ENCODE data around the gene LIPT2.
A peak's percentile ranks its signal among the peaks of the same experiment; 100 is the strongest.

LIPT2 gene

DNA sequence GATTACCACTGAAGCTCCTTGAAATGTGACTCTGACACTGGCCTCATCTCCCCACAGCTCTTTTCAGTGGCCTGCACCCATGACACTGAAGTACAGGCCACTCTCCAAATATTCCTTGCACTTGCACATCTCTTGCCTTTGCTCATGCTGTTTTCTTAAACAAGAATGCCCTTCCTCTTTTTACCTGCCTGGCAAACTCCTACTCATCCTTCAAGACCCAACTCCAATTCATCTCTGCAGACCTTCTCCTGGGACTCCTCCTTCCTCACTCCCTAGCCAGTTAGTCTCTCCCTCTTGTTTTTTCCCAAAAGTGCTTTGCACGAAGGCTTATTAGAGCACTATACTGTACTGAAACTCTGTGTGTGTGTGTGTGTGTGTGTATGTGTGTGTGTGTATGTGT, 28.8 kb downstream of the LIPT2 start:
- no peak for DNase-seq (ENCODE audit: low read depth)

DNA sequence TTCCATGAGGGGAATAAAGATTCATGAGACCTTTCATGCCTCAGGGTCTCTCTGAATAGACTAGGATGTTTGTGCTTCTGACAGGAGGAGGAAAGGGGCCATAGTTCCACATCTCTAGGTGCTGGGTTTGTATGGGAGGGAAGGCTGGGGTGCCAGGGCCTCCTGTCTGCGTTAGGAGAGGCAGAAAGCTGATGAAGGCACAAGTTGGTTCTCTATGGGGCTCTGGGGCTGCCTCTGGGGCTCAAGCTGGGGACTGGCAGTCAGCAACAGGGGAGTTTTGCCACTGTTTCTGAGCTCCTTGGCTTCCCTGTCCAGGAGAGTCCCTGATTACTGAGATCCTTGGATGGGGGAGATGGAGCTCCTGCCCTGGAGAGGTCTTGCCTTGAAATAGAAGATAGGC, 30.3 kb downstream of the LIPT2 start:
- DNase-seq (ENCODE audit: low read depth): no peak

DNA sequence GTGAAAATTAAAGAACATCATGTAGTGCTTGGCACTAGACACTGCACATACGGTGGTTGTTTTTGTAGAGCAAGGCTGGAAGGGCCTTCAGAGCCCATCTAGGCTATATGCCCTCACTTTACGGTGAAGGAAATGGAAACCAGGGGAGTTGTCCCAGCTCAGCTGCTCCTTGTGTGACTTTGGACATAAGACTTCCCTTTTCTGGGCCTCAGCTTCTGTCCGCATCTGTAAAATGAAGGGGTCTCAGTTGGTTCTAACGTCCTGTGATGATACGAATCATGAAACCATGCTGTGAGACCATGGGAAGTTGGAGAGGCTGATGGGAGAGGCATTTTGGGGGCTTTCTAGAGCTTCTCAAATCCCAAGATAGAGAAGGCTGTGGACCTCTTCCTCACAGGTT, 30.9 kb downstream of the LIPT2 start:
- no peak for DNase-seq (ENCODE audit: low read depth)

DNA sequence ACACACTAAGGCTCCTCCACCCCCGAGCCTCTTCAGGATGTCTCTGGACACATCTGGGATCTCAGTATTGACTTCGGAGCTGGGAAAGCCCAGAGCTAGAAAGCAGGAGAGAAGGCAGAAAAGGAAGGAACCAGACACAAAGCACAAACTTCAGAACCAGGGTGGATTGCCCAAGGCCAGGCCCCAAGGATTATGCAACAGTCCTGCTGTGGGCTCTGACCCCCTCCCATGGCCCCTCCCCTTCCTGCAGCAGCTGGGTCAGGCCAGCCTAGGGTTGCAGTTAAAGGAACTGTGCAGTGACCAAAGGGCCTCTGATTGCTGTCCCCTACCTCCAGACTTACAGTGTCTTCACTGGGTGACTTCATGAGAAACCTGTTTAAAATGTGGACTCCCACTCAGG, 31.5 kb downstream of the LIPT2 start:
- DNase-seq (ENCODE audit: low read depth): peak; percentile 75

DNA sequence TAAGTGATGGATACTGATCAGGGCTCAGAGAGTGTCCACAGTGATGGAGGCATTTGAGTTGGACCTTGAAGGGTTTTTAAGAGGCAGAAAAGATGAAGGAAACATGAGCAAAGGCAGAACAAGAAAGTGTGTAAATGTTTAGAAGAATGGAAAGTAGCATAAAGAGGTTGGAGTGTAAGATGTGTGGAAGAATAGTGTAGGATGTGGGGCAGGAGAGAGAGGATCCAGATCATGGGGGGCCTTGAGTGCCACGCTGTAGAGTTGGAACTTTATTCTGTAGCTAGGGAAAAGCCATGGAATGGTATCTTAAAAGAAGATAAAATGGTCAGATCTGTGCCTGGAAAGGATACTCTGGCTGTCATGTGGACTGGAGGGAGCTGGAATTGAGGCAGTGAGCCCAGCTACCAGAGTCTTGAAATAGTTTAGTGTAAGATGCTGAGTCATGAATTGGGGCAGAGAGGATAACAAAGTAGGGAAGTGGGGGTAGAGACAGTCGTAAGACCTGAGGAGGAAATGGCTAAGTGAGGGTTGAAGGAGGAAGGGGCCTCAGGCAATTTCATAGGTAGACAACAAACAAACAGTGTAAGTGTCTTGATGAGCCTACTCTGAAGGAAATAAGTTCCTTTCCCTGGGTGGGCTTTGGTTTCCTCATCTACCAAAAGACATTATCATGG, 32.9 kb downstream of the LIPT2 start:
- DNase-seq (ENCODE audit: low read depth): peak; percentile 79

DNA sequence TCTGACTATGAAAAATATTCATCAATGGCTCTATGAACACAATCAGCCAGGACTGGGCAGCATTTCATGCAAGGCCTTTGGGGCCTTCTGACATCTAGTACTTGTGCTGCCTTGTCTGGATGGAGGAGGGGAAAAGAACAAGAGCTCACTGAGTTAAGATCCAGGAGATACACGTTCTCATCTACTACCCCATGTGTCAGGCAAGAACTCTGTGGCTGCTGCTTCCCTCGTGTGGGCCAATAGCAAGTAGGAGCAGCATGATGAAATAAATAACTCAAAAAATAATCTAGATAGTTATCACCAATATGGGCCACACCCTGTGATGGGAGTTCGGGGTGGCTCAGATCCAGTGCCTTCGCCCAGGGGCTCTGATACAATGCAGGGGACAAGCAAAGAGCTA, 33.5 kb downstream of the LIPT2 start:
- no peak for DNase-seq (ENCODE audit: low read depth)

DNA sequence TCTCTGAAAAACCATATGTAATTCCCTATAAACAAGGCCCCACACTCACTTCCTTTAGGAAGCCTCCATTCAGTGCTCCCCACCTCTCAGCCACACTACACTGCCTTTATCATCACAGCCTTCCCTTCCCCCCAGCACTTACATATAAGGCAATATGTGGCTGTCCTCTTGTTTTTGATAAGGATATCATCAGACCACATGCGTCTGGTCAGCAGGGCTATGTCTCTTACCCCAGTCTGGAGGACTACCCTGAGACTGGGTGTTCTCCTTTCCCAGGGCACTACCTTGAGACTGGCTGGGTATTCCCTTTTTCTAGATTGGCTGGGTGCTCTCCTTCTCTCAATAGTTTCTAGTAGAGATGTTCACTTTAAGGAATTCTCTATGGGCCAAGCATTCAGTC, 33.9 kb downstream of the LIPT2 start:
- no peak for DNase-seq (ENCODE audit: low read depth)

DNA sequence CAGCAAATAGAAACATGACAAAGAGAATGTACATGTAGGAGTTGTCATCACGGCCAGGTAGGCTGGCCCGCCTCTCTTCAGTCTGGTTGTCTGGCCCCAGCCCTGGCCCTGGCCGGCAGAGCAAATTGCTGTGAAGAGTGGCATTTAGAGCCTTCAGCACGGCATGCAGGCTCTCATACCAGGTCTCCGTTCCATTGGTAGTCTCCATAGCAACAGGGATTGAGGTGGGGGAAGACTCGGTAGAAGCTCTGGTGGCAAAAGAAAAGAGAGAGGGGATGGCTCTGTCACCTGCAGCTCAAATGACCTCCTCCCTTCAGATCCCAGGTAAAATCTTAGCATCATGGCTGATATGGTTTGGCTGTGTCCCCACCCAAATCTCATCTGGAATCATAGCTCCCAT, 36.2 kb downstream of the LIPT2 start:
- no peak for DNase-seq (ENCODE audit: low read depth)

DNA sequence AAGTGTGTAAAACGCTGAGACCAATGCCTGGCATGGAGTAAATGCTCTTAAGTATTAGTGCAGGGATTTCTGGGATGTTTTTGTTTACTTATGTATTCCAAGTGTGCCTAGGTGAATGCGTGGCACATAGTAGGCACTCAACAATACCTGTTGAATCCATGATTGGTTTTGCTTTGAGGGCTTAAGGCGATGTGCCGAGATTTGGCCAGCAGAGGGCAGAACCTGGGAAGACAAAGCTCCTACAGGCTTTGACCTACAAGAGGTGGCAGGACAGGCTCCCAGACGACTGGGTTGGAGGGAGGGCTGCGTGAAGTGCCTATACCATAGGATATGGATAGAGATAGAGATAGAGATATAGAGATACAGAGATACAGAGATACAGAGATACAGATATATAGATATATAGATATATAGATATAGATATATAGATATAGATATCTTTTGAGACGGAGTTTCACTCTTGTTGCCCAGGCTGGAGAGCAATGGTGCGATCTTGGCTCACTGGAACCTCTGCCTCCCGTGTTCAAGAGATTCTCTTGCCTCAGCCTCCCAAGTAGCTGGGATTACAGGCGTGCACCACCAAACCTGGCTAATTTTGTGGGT, 40.0 kb downstream of the LIPT2 start:
- DNase-seq (ENCODE audit: low read depth): peak; percentile 64

DNA sequence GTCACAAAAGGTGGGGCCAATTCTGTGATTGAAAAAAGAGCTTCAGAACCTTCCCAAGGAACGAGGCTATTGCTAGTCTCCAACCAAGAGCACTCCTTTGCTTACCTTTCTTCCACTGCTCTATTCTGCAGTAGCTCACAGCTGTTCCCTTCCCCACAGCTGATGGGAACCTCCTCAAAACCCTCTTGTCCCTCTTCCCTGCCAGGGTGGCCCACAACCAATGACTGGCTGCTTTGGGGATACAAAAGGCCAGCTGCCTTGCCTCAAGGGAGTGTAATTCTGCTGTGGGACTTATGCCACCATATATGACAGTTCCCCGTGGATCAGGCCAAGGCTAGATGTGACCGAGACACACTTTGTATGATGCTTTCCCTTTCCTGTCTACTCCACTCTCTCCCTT, 41.2 kb downstream of the LIPT2 start:
- DNase-seq (ENCODE audit: low read depth): no peak

DNA sequence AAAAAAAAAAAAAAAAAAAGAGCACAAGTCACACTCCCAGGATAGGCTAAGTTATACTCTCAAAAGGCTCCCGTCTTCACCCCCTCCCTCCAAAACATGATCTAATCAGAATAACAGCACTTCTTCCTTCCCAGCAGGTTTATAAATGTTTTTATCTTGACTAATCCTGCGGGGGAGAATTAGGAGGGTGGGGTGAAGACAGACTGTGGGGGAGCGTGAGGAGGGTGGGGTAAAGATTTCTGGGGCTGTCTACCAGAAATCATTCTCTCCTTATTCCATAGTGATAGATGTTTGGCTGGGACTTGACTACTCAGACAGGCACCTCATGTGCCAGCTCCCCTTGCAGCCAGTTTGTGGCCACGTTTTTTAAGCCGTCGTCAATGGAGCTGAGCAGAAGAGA, 43.2 kb downstream of the LIPT2 start:
- no peak for DNase-seq (ENCODE audit: low read depth)

DNA sequence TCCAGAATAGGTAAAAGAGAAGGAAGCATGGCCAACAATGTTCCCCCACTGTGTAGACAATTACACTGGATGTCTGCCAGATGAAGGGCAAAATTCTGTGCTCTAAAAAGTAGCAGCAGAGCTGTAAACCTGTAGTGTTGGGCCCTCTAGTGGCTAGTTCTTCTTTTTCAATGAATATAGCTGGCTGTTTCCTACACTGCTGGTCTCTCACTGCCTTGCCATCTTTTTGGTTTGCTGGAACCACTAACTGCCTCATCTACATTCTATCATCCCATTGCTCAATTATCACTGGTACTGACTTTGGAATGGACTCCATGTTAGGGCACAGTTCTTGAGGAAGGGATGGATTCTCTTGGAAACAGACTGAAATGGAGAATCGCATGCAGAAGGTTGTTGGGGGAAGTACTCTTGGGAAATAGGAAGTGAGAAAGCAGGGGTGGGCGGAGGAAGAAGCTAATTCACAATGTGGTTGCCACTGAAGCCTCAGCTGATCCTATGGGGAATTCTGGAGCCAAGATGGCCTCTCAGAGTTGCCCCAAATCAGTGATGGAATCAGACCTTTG, 44.1 kb downstream of the LIPT2 start:
- peak; percentile 78 for DNase-seq (ENCODE audit: low read depth)

DNA sequence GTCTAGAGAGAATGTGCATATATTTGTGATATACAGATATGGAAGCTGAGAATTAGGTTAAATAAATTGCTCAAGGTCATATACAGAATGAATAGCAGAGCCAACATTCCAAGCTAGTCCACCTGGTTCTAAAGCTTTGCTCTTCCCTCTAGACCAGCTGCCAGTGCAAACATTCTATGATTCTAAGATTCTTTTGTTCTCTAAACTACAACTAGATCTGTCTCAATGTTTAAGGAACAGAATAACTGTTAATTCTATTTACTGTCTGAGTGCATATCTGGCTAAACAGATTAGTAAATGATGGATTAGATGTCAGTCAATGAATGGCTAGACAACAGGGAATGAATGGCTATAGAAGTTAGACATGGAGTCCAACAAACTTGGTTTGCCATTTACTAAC, 45.8 kb downstream of the LIPT2 start:
- no peak for DNase-seq (ENCODE audit: low read depth)

DNA sequence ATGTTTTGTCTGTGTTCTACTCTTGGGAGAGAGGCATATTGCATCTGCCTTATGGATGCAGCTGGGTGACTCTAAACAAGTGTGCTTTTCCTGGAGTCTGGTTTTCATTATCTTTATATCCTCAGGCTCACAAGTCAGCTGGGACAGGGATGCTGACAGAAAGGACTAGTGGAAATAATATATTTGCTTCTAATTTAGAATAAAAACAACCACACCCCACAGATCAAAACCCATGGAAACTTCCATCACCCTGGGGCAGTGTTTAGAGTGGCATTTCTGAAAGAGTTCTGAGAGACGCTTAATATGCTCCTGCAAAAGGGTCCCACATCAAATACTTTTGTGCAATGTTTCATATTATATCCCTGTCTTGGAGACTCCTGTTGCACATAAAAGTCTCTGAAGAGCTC, 47.0 kb downstream of the LIPT2 start:
- no peak for DNase-seq (ENCODE audit: low read depth)

DNA sequence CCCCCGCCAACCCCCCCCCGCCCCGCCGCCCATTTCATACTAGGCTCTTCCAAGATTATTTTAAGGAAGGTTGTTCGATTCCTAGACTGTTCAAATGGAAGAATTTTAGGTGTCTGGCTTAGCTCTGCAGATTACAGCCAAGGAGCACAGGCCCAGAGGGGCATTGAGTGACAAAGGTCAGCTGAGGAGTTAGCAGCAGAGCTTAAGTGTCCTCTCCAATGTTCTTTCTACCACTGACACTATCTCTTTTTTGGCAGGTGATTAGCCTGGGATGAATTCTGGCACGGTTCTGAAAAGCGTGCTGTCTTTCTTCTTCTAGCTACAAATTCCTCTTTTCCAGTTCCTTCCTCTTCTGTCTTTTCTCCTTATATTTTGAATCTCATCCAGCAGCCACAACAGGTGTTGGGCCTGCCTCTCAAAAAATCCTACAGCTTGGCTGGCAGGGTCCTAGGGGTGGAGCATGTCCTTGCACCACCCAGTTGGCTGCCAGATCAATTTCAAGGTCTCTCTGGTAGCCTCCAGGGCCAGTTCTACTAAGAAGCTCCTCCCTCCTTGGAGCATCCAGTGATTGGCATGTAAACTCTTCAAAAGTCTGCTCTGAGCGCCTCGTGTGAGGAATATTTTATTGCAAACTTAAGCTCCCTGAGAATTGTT, 49.2 kb downstream of the LIPT2 start:
- DNase-seq (ENCODE audit: low read depth): no peak

DNA sequence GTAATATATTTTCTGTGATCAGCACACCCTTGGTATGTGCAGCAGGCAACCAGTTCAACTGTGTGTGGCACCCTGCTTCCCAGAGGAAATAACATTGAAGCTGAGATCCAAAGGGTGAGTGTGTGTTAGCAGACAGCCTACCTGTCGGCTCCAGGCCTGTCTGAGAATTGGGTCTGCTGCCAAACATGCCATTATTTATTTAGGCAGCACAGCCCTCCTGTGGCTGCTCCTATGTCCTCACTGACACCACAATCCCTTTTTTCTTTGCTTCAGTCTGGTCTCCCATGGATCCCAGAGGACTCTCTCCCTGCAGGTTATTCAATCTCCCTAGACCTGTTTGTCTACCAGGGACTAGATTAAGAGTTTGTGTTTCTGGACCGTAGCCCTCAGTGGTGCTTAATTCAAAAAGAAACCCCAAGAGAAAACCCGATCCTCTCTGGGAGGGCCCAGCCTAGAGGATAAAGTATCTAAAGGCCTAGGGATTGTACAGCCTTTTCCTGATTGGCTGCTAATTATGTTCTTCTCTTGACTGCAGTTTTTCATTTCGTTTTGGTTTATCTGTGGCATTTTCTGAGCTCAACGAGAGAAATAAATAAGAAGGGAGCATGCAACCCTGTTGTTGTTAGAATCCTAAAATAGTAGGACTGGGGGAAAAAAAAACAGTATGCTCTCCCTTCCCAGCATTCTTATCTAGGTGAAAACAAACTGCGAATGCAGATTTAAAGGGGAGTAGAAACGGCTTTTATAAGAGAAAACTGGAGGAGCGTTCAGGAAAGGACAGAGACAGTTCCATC, 50.3 kb downstream of the LIPT2 start:
- no peak for DNase-seq (ENCODE audit: low read depth)

DNA sequence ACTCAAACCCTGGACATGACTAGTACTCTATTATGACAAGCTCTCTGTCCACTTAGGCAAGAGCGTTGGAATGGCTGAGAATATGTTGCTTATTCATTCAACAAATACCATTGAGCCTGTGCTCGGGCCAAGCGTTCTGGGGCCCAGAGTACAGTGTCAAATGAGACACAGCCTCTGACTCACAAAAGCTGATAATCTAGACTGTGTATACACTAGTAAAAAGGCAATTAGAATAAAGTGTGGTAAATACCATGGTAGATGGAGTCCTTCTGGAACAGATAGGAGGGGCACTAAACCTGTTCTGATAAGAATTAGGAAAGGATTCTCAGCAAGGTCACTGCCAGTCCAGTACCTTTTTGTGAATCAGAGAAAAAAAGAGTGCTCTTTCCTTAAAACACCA, 50.9 kb downstream of the LIPT2 start:
- DNase-seq (ENCODE audit: low read depth): peak; percentile 56

Measured in amniotic epithelial cell (primary cell).